8988T (cell line): ENCODE data around the gene COL15A1.
"Not testable (repeated sequence)": the region's sequence is repeated elsewhere in the genome, so short reads cannot be mapped to it uniquely, and the experiment has no call there.

Experiments
- DNase-seq: peaks from one replicate; pipeline ENCODE4 v3.0.0; 2011

The COL15A1 gene

GRCh38 chr9:98995971-98996504 lies 52.3 kb downstream of the COL15A1 start:
- DNase-seq = no peak

GRCh38 chr9:98997604-98998003 lies 53.9 kb downstream of the COL15A1 start:
- no peak for DNase-seq

- DNase-seq = peak; percentile 73
Measured at GRCh38 chr9:98998441-98999151, 54.9 kb downstream of the COL15A1 start.

GRCh38 chr9:98999152-98999525 lies 55.4 kb downstream of the COL15A1 start:
- no peak for DNase-seq

GRCh38 chr9:99000476-99001395 lies 57.0 kb downstream of the COL15A1 start:
- no peak for DNase-seq

GRCh38 chr9:99001892-99002291 lies 58.2 kb downstream of the COL15A1 start:
- no peak for DNase-seq

- DNase-seq = no peak
Measured at GRCh38 chr9:99002706-99003105, 59.0 kb downstream of the COL15A1 start.

- no peak for DNase-seq
Measured at GRCh38 chr9:99003308-99003707, 59.6 kb downstream of the COL15A1 start.

- DNase-seq = no peak
Measured at GRCh38 chr9:99004115-99004514, 60.4 kb downstream of the COL15A1 start.

- no peak for DNase-seq
Measured at GRCh38 chr9:99004717-99005460, 61.2 kb downstream of the COL15A1 start.

- DNase-seq = no peak
Measured at GRCh38 chr9:99005651-99006050, 61.9 kb downstream of the COL15A1 start.

- DNase-seq = no peak
Measured at GRCh38 chr9:99006511-99006910, 62.8 kb downstream of the COL15A1 start.

- DNase-seq = no peak
Measured at GRCh38 chr9:99006979-99007378, 63.3 kb downstream of the COL15A1 start.

- DNase-seq = no peak
Measured at GRCh38 chr9:99008203-99008602, 64.5 kb downstream of the COL15A1 start.

GRCh38 chr9:99010393-99010792 lies 66.7 kb downstream of the COL15A1 start:
- DNase-seq = not testable (repeated sequence)

- DNase-seq = no peak
Measured at GRCh38 chr9:99011161-99011709, 67.5 kb downstream of the COL15A1 start.

- no peak for DNase-seq
Measured at GRCh38 chr9:99012957-99013512, 69.3 kb downstream of the COL15A1 start.

- no peak for DNase-seq
Measured at GRCh38 chr9:99013550-99013949, 69.8 kb downstream of the COL15A1 start.

- DNase-seq = no peak
Measured at GRCh38 chr9:99015448-99015847, 71.7 kb downstream of the COL15A1 start.

GRCh38 chr9:99015890-99016289 lies 72.2 kb downstream of the COL15A1 start:
- no peak for DNase-seq

GRCh38 chr9:99016681-99017387 lies 73.1 kb downstream of the COL15A1 start:
- no peak for DNase-seq

- no peak for DNase-seq
Measured at GRCh38 chr9:99018653-99019052, 74.9 kb downstream of the COL15A1 start.
